A204.1 (cell line): ENCODE results near the gene EHMT2.
"Not testable (repeated sequence)": the region's sequence is repeated elsewhere in the genome, so short reads cannot be mapped to it uniquely, and the experiment has no call there.

Experiments
- FAIRE-seq: peaks from 2 replicates; lab custom pipeline; 2012; peaks lifted over from hg19 to GRCh38; lab: Jason Lieb, UNC

The EHMT2 gene

GRCh38 chr6:31869343-31869742 lies 28.2 kb downstream of the EHMT2 start:
- no peak for FAIRE-seq

GRCh38 chr6:31868658-31868971 lies 28.9 kb downstream of the EHMT2 start:
- not testable (repeated sequence) for FAIRE-seq

GRCh38 chr6:31865205-31866118 lies 32.0 kb downstream of the EHMT2 start:
- no peak for FAIRE-seq

- no peak for FAIRE-seq
Observed at GRCh38 chr6:31864818-31865204, 32.7 kb downstream of the EHMT2 start.

GRCh38 chr6:31864123-31864562 lies 33.4 kb downstream of the EHMT2 start:
- not testable (repeated sequence) for FAIRE-seq

DNA sequence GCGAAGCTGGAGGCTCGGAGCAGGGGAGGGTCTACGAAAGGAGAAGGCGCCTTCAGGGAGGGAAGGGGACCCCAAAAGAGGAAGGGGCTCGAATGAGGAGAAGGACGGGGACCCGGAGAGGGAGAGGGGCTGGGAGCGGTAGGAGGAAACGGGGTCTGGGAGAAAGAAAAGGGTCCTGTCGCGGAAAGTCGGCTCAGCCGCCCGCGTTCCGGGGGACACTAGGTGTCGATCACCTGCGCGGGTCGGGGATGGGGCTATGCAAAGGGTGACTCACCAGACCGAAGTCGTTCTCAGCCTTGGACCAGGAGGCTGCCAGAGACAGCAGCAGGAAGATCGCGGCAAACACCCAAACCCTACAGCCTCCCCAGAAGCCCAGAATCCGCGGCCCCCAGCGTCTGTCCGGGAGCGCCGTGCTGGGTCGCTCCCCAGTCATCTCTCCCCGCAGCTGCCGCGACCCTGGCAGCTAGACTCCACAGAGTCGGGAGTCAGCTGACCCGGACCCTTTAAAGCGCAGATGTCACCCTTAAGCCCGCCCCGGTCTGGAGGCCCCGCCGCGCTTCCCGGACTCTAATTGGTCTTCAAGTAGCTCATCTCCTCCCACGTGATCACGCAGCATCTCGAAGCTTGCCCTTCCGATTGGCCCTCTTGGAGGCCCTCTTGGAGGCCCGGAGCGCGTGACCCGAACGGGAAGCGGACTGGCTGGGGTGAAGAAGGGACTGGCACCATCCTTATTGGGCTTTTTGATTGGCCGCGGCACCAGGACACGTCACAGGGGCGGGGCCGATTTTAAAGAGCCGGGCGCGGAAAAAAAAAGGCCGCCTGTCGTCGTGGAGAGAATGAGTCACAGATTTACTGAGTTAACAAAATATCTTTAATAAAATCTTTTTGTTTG lies 34.9 kb downstream of the EHMT2 start, which contains the start of gene NEU1:
Gene NEU1 (minus strand): TSS at position 478 of the 892 bp plus-strand sequence. CDS start 45 bp downstream, at position 433.
- FAIRE-seq = peak; percentile 99

DNA sequence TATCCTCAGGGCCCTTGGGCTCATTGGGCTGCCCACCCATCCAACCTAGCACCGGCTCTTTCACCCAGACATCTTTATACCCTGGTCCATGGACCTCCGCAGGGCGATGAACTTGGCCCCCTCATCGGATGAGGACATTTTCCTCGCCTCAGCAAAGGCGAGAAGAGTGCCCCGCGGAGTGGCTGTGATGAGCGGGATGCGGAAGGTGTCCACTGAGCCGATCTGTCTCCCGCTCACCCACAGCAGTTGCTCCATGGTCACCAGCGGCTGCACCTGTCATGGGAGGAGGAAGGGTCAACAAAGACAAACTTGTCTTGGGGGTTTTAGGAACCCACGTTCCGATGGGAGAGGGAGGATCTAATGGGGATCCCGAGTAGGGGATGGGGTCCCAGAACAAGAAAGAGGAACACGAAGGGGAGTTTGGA lies 35.6 kb downstream of the EHMT2 start:
- no peak for FAIRE-seq

- no peak for FAIRE-seq
Observed at GRCh38 chr6:31861150-31861549, 36.3 kb downstream of the EHMT2 start.

DNA sequence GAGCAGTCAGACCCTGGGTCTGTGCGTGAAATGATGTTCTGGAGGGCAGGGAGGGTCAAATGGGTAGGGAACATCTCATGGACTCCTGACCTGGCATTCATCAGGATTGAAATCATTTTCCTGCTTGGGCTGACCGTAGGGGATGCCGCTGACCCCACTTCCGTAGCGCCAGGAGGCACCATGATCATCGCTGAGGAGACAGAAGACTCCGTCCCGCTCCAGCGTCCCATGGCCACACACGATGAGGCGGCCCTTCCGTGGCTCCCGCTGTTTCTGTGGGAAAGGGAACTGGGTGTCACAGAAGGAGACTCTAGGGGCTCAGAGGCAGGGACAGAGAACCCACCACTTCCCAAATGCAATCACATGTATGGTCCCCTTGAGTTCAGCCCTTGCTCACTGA lies 37.1 kb downstream of the EHMT2 start:
- FAIRE-seq = no peak

DNA sequence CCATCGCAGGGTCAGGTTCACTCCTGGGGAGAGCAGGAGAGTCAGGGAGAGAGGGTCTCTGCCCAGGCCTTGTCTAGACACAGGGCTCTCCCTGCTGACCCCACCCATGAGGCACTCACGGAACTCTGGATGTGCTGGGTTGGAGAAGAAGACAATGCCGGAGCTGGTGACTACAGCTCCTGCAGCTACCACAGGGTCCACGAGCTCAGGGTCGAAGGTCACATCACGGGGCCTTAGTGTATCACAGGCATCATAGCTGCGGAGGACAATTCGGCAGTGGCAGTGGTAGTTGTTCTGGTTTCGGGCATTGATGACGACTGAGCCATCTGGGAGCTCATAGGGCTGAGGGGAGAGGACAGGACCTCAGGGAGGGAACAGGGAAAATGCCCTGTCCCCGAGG lies 37.6 kb downstream of the EHMT2 start:
- FAIRE-seq = no peak

GRCh38 chr6:31858707-31859106 lies 38.8 kb downstream of the EHMT2 start:
- FAIRE-seq = no peak

DNA sequence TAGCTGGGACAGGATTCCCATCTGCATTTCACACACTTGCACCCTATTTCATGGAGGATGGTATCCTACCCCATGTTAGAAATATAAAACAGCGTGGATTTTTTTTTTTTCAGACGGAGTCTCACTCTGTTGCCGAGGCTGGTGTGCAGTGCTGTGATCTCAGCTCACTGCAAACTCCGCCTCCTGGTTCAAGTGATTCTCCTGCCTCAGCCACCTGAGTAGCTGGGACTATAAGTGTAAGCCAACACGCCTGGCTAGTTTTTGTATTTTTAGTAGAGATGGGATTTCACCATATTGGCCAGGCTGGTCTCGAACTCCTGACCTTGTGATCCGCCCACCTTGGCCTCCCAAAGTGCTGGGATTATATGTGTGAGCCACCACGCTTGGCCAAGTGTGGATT lies 39.7 kb downstream of the EHMT2 start:
- not testable (repeated sequence) for FAIRE-seq

DNA sequence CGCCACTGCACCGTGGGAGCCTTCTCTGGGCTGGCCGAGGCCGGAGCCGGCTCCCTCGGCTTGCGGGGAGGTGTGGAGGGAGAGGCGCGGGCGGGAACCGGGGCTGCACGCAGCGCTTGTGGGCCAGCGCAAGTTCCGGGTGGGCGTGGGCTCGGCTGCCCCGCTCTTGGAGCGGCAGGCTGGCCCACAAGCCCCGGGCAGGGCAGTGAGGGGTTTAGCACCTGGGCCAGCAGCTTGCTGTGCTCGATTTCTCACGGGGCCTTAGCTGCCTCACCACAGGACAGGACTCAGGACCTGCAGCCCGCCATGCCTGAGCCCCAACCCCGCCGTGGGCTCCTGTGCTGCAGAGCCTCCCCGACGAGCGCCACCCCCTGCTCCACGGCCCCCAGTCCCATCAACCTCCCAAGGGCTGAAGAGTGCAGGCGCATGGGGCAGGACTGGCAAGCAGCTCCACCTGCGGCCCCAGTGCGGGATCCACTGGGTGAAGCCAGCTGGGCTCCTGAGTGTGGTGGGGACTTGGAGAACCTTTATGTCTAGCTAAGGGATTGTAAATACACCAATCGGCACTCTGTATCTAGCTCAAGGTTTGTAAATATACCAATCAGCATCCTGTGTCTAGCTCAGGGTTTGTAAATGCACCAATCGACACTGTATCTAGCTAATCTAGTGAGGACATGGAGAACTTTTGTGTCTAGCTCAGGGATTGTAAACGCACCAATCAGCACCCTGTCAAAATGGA lies 45.3 kb downstream of the EHMT2 start:
- FAIRE-seq = not testable (repeated sequence)

GRCh38 chr6:31851485-31851832 lies 46.0 kb downstream of the EHMT2 start:
- FAIRE-seq = no peak

DNA sequence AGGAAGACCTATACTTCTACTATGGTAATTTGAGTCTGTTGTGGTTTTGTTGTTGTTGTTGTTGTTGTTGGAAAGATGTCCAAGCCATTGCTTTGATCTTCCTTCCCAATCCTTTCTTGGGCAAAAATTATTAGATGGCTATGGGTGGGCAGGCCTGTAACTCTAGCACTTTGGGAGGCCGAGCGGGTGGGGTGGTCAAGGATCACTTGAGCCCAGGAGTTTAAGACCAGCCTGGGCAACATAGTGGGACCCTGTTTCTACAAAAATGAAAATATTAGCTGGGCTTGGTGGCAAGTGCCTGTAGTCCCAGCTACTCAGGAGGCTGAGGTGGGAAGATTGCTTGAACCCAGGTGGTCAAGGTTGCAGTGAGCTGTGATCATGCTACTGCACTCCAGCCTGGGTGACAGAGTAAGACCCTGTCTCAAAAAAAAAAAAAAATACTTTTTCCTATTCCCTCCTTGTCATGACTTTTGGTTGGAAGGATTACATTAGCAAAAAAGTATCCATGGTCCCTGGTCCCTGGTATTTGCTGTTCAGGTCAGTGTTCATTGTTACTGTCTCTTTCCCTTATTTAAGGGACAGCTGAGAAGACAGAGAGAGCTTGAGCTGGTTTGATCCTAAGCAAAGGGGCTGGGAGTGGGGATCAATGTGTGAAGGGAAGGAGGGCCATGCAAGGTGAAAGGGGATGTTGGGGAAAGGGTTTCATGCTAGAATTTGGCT lies 46.6 kb downstream of the EHMT2 start:
- FAIRE-seq = no peak

DNA sequence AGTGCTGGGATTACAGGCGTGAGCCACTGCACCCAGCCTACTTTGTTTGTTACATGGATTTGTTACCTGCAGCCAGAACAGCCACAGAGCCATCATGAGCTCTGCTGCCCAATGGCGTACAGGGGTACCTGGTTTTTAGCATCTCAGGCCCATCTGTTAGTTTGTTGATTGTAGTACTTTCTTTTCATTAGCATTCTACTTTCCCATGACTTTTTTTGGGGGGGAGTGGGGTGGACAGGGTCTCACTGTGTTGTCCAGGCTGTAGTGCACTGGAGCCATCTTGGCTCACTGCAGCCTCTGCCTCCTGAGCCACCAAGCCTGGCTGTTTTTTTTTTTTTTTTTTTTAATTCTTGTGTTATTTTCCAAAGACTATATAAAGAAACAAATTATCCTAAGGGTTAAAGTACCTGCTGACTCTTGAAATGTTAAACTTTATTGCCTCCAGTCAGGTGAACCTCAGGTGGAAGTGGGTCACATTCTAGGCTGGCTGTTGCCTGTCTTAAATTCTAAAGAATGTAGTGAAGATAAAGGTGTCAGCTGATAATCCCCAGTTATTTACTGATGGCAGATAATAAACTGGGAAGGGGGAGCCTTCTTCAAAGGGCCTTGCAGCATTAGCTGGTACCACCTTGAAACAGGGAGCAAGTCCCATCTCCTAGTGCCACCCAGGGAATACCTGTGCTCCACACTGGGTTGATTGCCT lies 50.1 kb downstream of the EHMT2 start:
- FAIRE-seq = no peak

- no peak for FAIRE-seq
Observed at GRCh38 chr6:31844507-31844906, 53.0 kb downstream of the EHMT2 start.

DNA sequence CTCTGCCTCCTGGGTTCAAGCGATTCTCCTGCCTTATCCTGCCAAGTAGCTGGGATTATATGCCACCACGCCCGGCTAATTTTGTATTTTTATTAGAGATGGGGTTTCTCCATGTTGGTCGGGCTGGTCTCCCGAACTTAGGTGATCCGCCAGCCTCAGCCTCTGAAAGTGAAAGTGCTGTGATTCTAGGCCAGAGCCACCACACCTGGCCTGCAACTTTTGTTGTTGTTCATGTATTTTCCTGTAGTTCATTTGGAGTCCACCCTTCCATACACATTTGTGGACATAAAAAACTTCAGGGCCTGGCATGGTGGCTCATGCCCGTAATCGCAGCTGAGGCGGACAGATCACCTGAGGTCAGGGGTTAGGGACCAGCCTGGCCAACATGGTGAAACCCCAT lies 55.4 kb downstream of the EHMT2 start:
- FAIRE-seq = no peak

DNA sequence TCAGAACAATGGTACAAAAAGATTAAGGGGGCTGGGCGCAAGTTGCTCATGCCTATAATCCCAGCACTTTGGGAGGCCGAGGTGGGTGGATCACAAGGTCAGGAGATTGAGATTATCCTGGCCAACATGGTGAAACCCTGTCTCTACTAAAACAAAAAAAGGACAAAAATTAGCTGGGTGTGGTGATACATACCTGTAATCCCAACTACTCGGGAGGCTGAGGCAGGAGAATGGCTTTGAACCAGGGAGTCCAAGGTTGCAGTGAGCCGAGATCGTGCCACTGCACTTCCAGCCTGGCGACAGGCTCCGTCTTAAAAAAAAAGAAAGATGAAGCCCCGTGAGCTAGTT lies 57.7 kb downstream of the EHMT2 start:
- FAIRE-seq = not testable (repeated sequence)

DNA sequence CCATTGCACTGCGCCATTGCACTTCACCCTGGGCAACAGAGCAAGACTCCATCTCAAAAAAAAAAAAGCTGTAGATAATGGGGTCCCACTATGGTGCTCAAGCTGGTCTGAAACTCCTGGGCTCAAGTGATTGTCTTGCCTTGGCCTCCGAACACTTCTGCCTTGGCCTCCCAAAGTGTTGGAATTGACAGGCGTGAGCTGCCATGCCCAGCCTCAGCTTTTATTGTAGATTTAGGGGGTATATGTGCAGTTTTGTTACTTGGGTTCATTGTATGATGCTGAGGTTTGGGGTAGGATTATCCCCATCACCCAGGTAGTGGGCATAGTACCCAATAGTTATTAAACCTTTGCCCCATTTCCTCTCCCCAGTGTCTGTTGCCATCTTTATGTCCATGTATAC lies 58.5 kb downstream of the EHMT2 start:
- FAIRE-seq = no peak

GRCh38 chr6:31838114-31838553 lies 59.4 kb downstream of the EHMT2 start:
- not testable (repeated sequence) for FAIRE-seq
